ENCODE data around the gene TOX2.

Gene TOX2

GRCh38 chr20:44113618-44114376 is 199.1 kb downstream of the TOX2 start:
- no peak for DNase-seq

GRCh38 chr20:44115181-44115580 is 200.5 kb downstream of the TOX2 start:
- DNase-seq: no peak

- DNase-seq: no peak
Measured at GRCh38 chr20:44115762-44116644, 201.4 kb downstream of the TOX2 start.

GRCh38 chr20:44117296-44118184 is 202.9 kb downstream of the TOX2 start:
- no peak for DNase-seq

- no peak for DNase-seq
Measured at GRCh38 chr20:44118185-44119033, 203.8 kb downstream of the TOX2 start.

Measured in stimulated activated naive CD4-positive, alpha-beta T cell (primary cell).